ENCODE data around the gene GRAMD1B.
"Not testable (repeated sequence)": the region's sequence is repeated elsewhere in the genome, so short reads cannot be mapped to it uniquely, and the experiment has no call there.

The GRAMD1B gene

GRCh38 chr11:123443851-123444623 lies 14.0 kb downstream of the GRAMD1B start:
- DNase-seq (ENCODE audit: low read depth): no peak

- no peak for DNase-seq (ENCODE audit: low read depth)
Observed at GRCh38 chr11:123448823-123449222, 18.8 kb downstream of the GRAMD1B start.

GRCh38 chr11:123449436-123449835 lies 19.4 kb downstream of the GRAMD1B start:
- no peak for DNase-seq (ENCODE audit: low read depth)

- DNase-seq (ENCODE audit: low read depth): no peak
Observed at GRCh38 chr11:123450623-123451022, 20.6 kb downstream of the GRAMD1B start.

- no peak for DNase-seq (ENCODE audit: low read depth)
Observed at GRCh38 chr11:123451183-123451781, 21.2 kb downstream of the GRAMD1B start.

- DNase-seq (ENCODE audit: low read depth): no peak
Observed at GRCh38 chr11:123452794-123453193, 22.7 kb downstream of the GRAMD1B start.

- DNase-seq (ENCODE audit: low read depth): no peak
Observed at GRCh38 chr11:123454060-123454651, 24.1 kb downstream of the GRAMD1B start.

GRCh38 chr11:123454796-123455195 lies 24.7 kb downstream of the GRAMD1B start:
- no peak for DNase-seq (ENCODE audit: low read depth)

GRCh38 chr11:123456448-123456847 lies 26.4 kb downstream of the GRAMD1B start:
- not testable (repeated sequence) for DNase-seq (ENCODE audit: low read depth)

- no peak for DNase-seq (ENCODE audit: low read depth)
Observed at GRCh38 chr11:123457187-123457770, 27.2 kb downstream of the GRAMD1B start.

- DNase-seq (ENCODE audit: low read depth): no peak
Observed at GRCh38 chr11:123458501-123458900, 28.4 kb downstream of the GRAMD1B start.

GRCh38 chr11:123460012-123460700 lies 30.1 kb downstream of the GRAMD1B start:
- DNase-seq (ENCODE audit: low read depth): no peak

- DNase-seq (ENCODE audit: low read depth): no peak
Observed at GRCh38 chr11:123461164-123461563, 31.1 kb downstream of the GRAMD1B start.

- DNase-seq (ENCODE audit: low read depth): not testable (repeated sequence)
Observed at GRCh38 chr11:123465667-123466066, 35.6 kb downstream of the GRAMD1B start.

GRCh38 chr11:123466172-123466571 lies 36.1 kb downstream of the GRAMD1B start:
- not testable (repeated sequence) for DNase-seq (ENCODE audit: low read depth)

- no peak for DNase-seq (ENCODE audit: low read depth)
Observed at GRCh38 chr11:123469089-123469488, 39.0 kb downstream of the GRAMD1B start.

- no peak for DNase-seq (ENCODE audit: low read depth)
Observed at GRCh38 chr11:123469586-123469985, 39.5 kb downstream of the GRAMD1B start.

GRCh38 chr11:123470842-123471241 lies 40.8 kb downstream of the GRAMD1B start:
- no peak for DNase-seq (ENCODE audit: low read depth)

- no peak for DNase-seq (ENCODE audit: low read depth)
Observed at GRCh38 chr11:123472236-123472935, 42.3 kb downstream of the GRAMD1B start.

GRCh38 chr11:123473941-123474677 lies 44.0 kb downstream of the GRAMD1B start:
- peak; percentile 81 for DNase-seq (ENCODE audit: low read depth)

- no peak for DNase-seq (ENCODE audit: low read depth)
Observed at GRCh38 chr11:123474994-123475393, 44.9 kb downstream of the GRAMD1B start.
